HUES48 (cell line): ENCODE data around the gene ENO2.

ENCODE experiments used
- H3K27ac ChIP-seq: one replicate; pipeline ENCODE4 v1.7.0; 2013; ENCODE audit warnings: low read depth, low read length, inconsistent platforms
- H3K27me3 ChIP-seq: 2 replicates; pipeline ENCODE4 v1.6.1; 2013; ENCODE audit warnings: mild to moderate bottlenecking, low read length; ENCODE audit not compliant: control insufficient read depth, insufficient read depth
- H3K36me3 ChIP-seq: 2 replicates; pipeline ENCODE4 v1.6.1; 2013; ENCODE audit warnings: low read length; ENCODE audit not compliant: control insufficient read depth, insufficient read depth
- H3K4me1 ChIP-seq: 2 replicates; pipeline ENCODE4 v1.6.1; 2013; ENCODE audit warnings: mild to moderate bottlenecking, low read length; ENCODE audit not compliant: control insufficient read depth, insufficient read depth
- H3K4me3 ChIP-seq: 2 replicates; pipeline ENCODE4 v1.5.1; 2013; ENCODE audit warnings: mild to moderate bottlenecking, low read depth, low read length
- H3K9ac ChIP-seq: 2 replicates; pipeline ENCODE4 v1.6.1; 2013; ENCODE audit warnings: mild to moderate bottlenecking, low read depth, low read length, moderate library complexity
- H3K9me3 ChIP-seq: 2 replicates; pipeline ENCODE4 v1.6.1; 2013; ENCODE audit warnings: low read length; ENCODE audit not compliant: control insufficient read depth, insufficient read depth

ENO2 gene

GRCh38 chr12:6946920-6947374 lies 32.6 kb downstream of the ENO2 start:
- Histone ChIP-seq H3K36me3 (no peaks in the 10 kb centered on the region), H3K27me3 (no peaks in the 10 kb centered on the region), H3K4me1 (peaks cover 25% of the 10 kb centered on the region), H3K4me3 (peak overlapping the region; percentile 73), H3K9me3 (no peaks in the 10 kb centered on the region), H3K9ac (peak overlapping the region; percentile 43; the same call in 1 of the 2 replicates), H3K27ac (peak overlapping the region; percentile 99)

DNA sequence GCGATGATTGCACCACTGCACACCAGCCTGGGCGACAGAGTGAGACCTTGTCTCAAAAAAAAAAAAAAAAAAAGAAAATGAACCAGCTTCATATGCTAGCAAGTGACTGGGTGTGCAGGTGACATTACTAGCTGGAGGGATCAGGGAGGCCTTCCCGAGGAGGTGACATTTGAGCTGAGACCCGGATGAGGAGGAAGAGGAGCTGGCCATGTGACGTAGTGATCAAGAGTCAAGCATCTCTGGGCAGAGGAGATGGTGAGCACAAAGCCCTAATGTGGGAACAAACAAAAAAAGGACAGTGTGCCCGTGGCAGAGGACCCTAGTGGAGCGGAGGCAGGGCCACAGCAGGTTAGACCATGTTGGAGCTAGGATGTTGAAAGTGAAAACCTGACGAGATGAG lies 33.2 kb downstream of the ENO2 start:
- Histone ChIP-seq H3K27ac (no peak overlapping the region), H3K4me1 (peaks cover 24% of the 10 kb centered on the region), H3K36me3 (no peaks in the 10 kb centered on the region), H3K9ac (no peak overlapping the region), H3K4me3 (no peak overlapping the region), H3K9me3 (no peaks in the 10 kb centered on the region), H3K27me3 (no peaks in the 10 kb centered on the region)

DNA sequence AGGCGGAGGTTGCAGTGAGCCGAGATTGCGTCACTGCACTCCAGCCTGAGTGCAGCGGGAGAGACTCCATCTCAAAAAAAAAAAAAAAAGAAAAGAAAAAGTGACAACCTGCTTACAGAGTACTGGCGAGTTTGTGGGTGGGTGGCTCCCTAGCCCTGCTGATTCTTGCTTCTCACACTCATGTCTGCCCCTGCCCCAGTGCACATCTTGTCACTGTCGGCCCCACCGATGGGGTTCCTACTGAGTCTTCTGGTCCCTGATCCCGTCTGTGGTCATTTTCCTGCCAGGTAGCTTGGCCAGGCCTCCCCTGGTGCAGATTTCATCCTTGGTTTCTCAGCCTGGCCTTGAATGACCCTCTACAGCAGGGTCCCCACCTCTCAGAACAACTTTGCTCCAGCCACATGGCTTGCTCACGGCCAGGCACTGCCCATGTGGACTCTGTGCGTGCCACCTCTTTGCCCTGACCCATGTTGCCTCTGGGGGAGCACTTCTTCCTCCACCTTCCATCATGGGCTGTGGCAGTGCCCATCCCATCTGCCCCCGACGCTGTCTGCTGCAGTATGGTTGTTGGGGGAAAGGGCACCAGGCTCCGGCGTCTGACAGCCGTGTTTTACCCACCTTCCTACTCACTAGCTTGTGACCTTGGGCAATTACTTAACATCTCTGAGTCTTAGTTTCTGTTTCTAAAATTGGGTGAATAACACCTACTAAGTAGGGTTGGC lies 34.7 kb downstream of the ENO2 start:
- H3K9ac ChIP-seq = no peak overlapping the region
- H3K9me3 ChIP-seq = no peaks in the 10 kb centered on the region
- no peaks in the 10 kb centered on the region for H3K27me3 ChIP-seq
- H3K36me3 ChIP-seq = no peaks in the 10 kb centered on the region
- no peak overlapping the region for H3K4me3 ChIP-seq
- H3K4me1 ChIP-seq = peaks cover 18% of the 10 kb centered on the region
- no peak overlapping the region for H3K27ac ChIP-seq

- H3K27me3 ChIP-seq = no peaks in the 10 kb centered on the region
- peaks cover 11% of the 10 kb centered on the region for H3K4me1 ChIP-seq
- no peak overlapping the region for H3K27ac ChIP-seq
- no peaks in the 10 kb centered on the region for H3K9me3 ChIP-seq
- H3K9ac ChIP-seq = no peak overlapping the region; the same call in 1 of the 2 replicates
- H3K36me3 ChIP-seq = no peaks in the 10 kb centered on the region
- H3K4me3 ChIP-seq = no peak overlapping the region
Observed at GRCh38 chr12:6950401-6950801, 36.0 kb downstream of the ENO2 start.

DNA sequence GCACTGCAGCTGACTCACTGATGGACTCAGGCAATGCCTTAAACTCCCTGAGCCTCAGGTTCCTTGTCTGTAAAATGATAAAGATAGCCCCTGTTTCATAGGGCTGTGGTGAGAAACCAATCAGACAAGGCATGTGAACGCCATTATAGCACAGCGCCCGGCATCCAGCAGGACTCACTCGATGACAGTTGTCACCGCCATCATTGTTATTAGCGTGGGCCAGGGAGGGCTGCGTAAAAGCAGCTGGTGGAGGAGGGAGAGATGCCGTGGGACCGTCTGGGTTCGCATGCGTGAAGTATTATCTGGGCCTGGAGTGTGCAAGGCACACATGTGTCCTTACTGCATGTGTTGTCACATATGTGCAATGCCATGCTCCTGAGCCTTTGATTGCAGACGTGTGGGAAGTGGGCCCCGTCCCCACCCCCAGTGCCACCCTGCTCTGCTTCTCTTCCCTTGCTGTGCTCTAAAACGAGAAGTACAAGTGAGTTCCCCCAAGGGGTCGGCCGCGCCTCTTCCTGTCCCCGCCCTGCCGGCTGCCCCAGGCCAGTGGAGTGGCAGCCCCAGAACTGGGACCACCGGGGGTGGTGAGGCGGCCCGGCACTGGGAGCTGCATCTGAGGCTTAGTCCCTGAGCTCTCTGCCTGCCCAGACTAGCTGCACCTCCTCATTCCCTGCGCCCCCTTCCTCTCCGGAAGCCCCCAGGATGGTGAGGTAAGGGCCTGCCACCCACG lies 36.6 kb downstream of the ENO2 start, which contains the start of gene PTPN6:
Gene PTPN6, plus strand, starts transcription at position 546 of the 730 bp plus-strand sequence. Its CDS starts 157 bp downstream, at position 703.
- Histone ChIP-seq H3K4me3 (no peak within 1 kb of the TSS), H3K27ac (no peak within 1 kb of the TSS), H3K9me3 (no peaks in the 10 kb centered on the region), H3K36me3 (peaks cover 1% of the 10 kb centered on the region; the same call in 1 of the 2 replicates), H3K4me1 (peaks cover 5% of the 10 kb centered on the region), H3K27me3 (no peaks in the 10 kb centered on the region), H3K9ac (no peak within 1 kb of the TSS; the same call in 1 of the 2 replicates)

- H3K4me3 ChIP-seq = no peak overlapping the region
- H3K27me3 ChIP-seq = no peaks in the 10 kb centered on the region
- H3K4me1 ChIP-seq = peaks cover 5% of the 10 kb centered on the region
- no peak overlapping the region for H3K27ac ChIP-seq
- no peaks in the 10 kb centered on the region for H3K9me3 ChIP-seq
- peaks cover 2% of the 10 kb centered on the region; the same call in 1 of the 2 replicates for H3K36me3 ChIP-seq
- no peak overlapping the region for H3K9ac ChIP-seq
Observed at GRCh38 chr12:6951551-6952120, 37.3 kb downstream of the ENO2 start.

DNA sequence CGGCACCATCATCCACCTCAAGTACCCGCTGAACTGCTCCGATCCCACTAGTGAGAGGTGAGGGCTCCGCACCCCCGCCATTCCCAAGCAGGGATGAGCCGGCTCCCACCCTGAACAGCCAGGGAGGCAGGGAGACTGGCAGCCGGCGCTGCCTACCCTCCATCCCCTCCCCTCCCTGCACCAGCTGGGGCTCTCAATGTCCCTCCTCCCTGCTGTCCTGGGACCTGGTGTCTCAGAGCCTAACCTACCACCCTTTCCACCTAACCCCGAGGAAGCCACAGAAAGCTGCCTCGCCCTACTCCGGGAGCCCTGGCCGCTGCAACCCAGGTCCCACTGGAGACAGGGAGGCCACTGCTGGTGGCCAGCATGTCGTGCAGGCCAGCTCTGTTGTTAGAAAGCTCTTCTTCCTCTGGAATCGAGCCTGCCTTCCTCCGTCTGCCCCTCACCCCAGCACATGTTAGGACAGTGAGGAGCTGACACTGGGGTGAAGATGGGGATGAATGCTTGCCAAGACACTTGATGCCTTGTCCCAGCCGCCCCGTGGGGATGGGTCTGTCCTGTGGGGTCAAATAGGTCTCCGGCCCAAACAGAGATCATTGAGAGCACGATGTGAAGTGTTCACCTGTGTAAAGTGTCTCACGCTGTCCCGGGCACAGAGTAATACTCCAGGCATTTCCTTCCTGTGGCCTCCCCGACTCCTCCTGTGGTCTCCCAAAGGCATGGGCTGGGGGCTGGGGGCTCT lies 37.9 kb downstream of the ENO2 start:
- H3K9me3 ChIP-seq = no peaks in the 10 kb centered on the region
- H3K27ac ChIP-seq = no peak overlapping the region
- H3K4me1 ChIP-seq = no peaks in the 10 kb centered on the region
- no peak overlapping the region for H3K4me3 ChIP-seq
- peaks cover 2% of the 10 kb centered on the region for H3K36me3 ChIP-seq
- H3K9ac ChIP-seq = no peak overlapping the region; the same call in 1 of the 2 replicates
- no peaks in the 10 kb centered on the region for H3K27me3 ChIP-seq

- H3K27ac ChIP-seq = no peak overlapping the region
- H3K36me3 ChIP-seq = peaks cover 2% of the 10 kb centered on the region
- H3K4me1 ChIP-seq = no peaks in the 10 kb centered on the region
- H3K9ac ChIP-seq = no peak overlapping the region
- no peak overlapping the region for H3K4me3 ChIP-seq
- no peaks in the 10 kb centered on the region for H3K9me3 ChIP-seq
- no peaks in the 10 kb centered on the region for H3K27me3 ChIP-seq
Observed at GRCh38 chr12:6952863-6953441, 38.6 kb downstream of the ENO2 start.

DNA sequence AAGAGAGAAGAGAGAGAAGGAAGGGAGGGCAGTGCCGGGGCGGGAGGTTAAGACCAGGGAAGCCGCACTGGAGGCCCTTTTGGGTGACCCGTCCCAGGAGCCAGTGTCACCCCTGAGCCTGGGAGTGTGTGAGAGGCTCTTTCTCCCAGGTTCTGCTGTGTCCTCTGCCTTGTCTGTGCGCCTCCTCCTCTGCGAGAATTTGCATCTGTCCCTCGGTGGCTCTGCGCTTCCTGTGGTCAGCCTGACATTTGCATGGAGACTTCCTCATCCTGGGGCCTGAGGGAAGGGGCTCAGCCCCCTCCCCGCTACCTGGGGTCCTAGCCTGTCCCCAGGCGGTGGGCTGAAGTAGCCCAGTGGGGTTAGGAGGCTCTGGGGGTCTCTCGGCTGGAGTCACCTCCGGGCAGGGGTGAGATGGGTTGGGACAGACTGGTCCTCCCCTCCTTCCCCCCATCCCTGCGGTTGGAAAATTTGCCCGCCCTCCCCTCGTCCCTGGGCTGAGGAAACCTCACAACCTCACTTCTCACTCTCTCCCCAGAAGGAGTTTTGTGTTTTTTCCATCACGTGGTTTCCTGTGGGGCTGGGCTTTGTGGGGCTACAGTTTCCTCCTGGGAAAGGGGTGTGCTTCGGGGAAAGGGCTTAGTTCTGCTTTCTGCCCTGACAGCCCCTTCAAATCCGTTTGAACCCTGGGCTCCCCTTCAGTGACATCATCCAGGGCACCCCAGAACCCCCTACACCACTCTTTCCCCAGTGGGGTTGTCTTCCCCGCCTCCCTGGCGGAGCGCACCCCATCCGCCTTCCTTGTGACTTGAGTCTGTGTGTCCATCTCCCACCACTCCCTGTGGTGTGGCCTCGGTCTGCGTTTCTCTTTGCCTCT lies 39.3 kb downstream of the ENO2 start:
- no peak overlapping the region for H3K4me3 ChIP-seq
- H3K27me3 ChIP-seq = no peaks in the 10 kb centered on the region
- no peaks in the 10 kb centered on the region for H3K4me1 ChIP-seq
- H3K9ac ChIP-seq = no peak overlapping the region
- no peaks in the 10 kb centered on the region for H3K9me3 ChIP-seq
- H3K27ac ChIP-seq = no peak overlapping the region
- H3K36me3 ChIP-seq = peaks cover 2% of the 10 kb centered on the region
